ENCODE data around the gene NGFR. TPM values are rescaled to one million over a fixed set of nuclear protein-coding genes. Genes with fewer than 3 reads are reported as not detected.

NGFR gene
- total RNA-seq, 1 donor from 2014 or later, result under 0.01 TPM

GRCh38 chr17:49515196-49515770 lies 20.2 kb downstream of the NGFR start:
- peak; percentile 56 to 64 for DNase-seq (ENCODE audit: low read depth in 2 of 2)

GRCh38 chr17:49516180-49516579 lies 21.1 kb downstream of the NGFR start:
- DNase-seq (ENCODE audit: low read depth in 2 of 2), result no peak

GRCh38 chr17:49518346-49519078 lies 23.4 kb downstream of the NGFR start:
- no peak for DNase-seq (ENCODE audit: low read depth in 2 of 2)

GRCh38 chr17:49519781-49520180 lies 24.7 kb downstream of the NGFR start:
- no peak for DNase-seq (ENCODE audit: low read depth in 2 of 2)

GRCh38 chr17:49520386-49521087 lies 25.4 kb downstream of the NGFR start:
- DNase-seq (ENCODE audit: low read depth in 2 of 2), result no peak

- DNase-seq (ENCODE audit: low read depth in 2 of 2), result no peak
Measured at GRCh38 chr17:49521088-49521450, 26.0 kb downstream of the NGFR start.

- no peak for DNase-seq (ENCODE audit: low read depth in 2 of 2)
Measured at GRCh38 chr17:49521471-49522356, 26.6 kb downstream of the NGFR start.

- DNase-seq (ENCODE audit: low read depth in 2 of 2), result no peak
Measured at GRCh38 chr17:49522357-49522890, 27.3 kb downstream of the NGFR start.

- no peak for DNase-seq (ENCODE audit: low read depth in 2 of 2)
Measured at GRCh38 chr17:49523196-49523595, 28.1 kb downstream of the NGFR start.

GRCh38 chr17:49523706-49524472 lies 28.8 kb downstream of the NGFR start:
- DNase-seq (ENCODE audit: low read depth in 2 of 2), result no peak

GRCh38 chr17:49524473-49525359 lies 29.6 kb downstream of the NGFR start:
- no peak for DNase-seq (ENCODE audit: low read depth in 2 of 2)

- DNase-seq (ENCODE audit: low read depth in 2 of 2), result no peak
Measured at GRCh38 chr17:49525831-49526741, 31.0 kb downstream of the NGFR start.

- no peak for DNase-seq (ENCODE audit: low read depth in 2 of 2)
Measured at GRCh38 chr17:49527927-49528651, 33.0 kb downstream of the NGFR start.

GRCh38 chr17:49528966-49529365 lies 33.9 kb downstream of the NGFR start:
- no peak for DNase-seq (ENCODE audit: low read depth in 2 of 2)

- DNase-seq (ENCODE audit: low read depth in 2 of 2), result no peak
Measured at GRCh38 chr17:49530118-49530517, 35.0 kb downstream of the NGFR start.

GRCh38 chr17:49543860-49544259 lies 48.8 kb downstream of the NGFR start:
- DNase-seq (ENCODE audit: low read depth in 2 of 2), result no peak

- DNase-seq (ENCODE audit: low read depth in 2 of 2), result no peak
Measured at GRCh38 chr17:49545007-49545660, 50.0 kb downstream of the NGFR start.

All from lung microvascular endothelial cell (primary cell).